PC-9 (cell line): ENCODE measurements around the gene SNORC. TPM values are rescaled to one million over a fixed set of nuclear protein-coding genes. Genes with fewer than 3 reads are reported as not detected.

Experiments used
- BruUV-seq: library from RNA; stranded (reverse); fragments of 400-500 nt; replicated peaks from 2 replicates; lab custom pipeline; 2021; lab: Mats Ljungman, UMichigan
- CTCF ChIA-PET: fragments of 300-600 bp; sonication (Branson Sonifier 250); formaldehyde crosslinking; loops from one replicate; lab custom pipeline; 2022; ENCODE audit warnings: antibody characterized with exemption; lab: Charles Lee
- POLR2A ChIA-PET: fragments of 300-600 bp; sonication (Branson Sonifier 250); formaldehyde crosslinking; loops from one replicate; lab custom pipeline; 2022; ENCODE audit warnings: antibody characterized with exemption; ENCODE audit not compliant: unreplicated experiment; lab: Charles Lee
- DNase-seq, 2 experiments: peaks; one replicate each; pipeline versions ENCODE4 v3.0.0 to v3.0.0-alpha.2; 2015 to 2022; ENCODE audit warnings: mixed read lengths in 1 of 2
- H2AFZ ChIP-seq: fragments of 200-600 bp; sonication (generic); 2 replicates; pipeline ENCODE4 v1.8.1; 2017; ENCODE audit warnings: antibody characterized with exemption
- H3F3A ChIP-seq: fragments of 200-600 bp; sonication (generic); 2 replicates; pipeline ENCODE4 v1.8.1; 2017; ENCODE audit warnings: antibody characterized with exemption, mild to moderate bottlenecking, low read depth; ENCODE audit not compliant: insufficient read depth
- H3K27ac ChIP-seq: fragments of 200-600 bp; sonication (generic); 2 replicates; pipeline ENCODE4 v1.6.1; 2016; ENCODE audit warnings: mixed run types
- H3K27me3 ChIP-seq: fragments of 200-600 bp; sonication (generic); 2 replicates; pipeline ENCODE4 v1.6.1; 2016; ENCODE audit warnings: low read depth, mixed run types; ENCODE audit not compliant: insufficient read depth
- H3K36me3 ChIP-seq: fragments of 200-600 bp; sonication (generic); 2 replicates; pipeline ENCODE4 v1.6.1; 2016; ENCODE audit warnings: low read depth, mixed run types
- H3K4me1 ChIP-seq: fragments of 200-600 bp; sonication (generic); replicated peaks from 2 replicates; pipeline ENCODE4 v1.6.1; 2016; ENCODE audit warnings: mixed run types; ENCODE audit not compliant: insufficient read depth
- H3K4me2 ChIP-seq: fragments of 200-600 bp; sonication (generic); 2 replicates; pipeline ENCODE4 v1.6.1; 2017; ENCODE audit warnings: mixed run types
- H3K4me3 ChIP-seq: fragments of 200-600 bp; sonication (generic); 2 replicates; pipeline ENCODE4 v1.6.1; 2016; ENCODE audit warnings: mixed run types
- H3K79me2 ChIP-seq: fragments of 200-600 bp; sonication (generic); 2 replicates; pipeline ENCODE4 v1.6.1; 2017; ENCODE audit warnings: low read depth, mixed run types
- H3K9me2 ChIP-seq: fragments of 200-600 bp; sonication (generic); 2 replicates; pipeline ENCODE4 v1.8.1; 2017; ENCODE audit warnings: mild to moderate bottlenecking; ENCODE audit not compliant: insufficient read depth
- H3K9me3 ChIP-seq: fragments of 200-600 bp; sonication (generic); 2 replicates; pipeline ENCODE4 v1.8.1; 2016; ENCODE audit warnings: low read depth; ENCODE audit not compliant: insufficient read depth
- H4K20me1 ChIP-seq: fragments of 200-600 bp; sonication (generic); 2 replicates; pipeline ENCODE4 v1.8.1; 2017; ENCODE audit not compliant: insufficient read depth
- EZH2 ChIP-seq: fragments of 200-600 bp; sonication (generic); IDR thresholded peaks from 2 replicates; pipeline ENCODE4 v1.8.0; 2017; ENCODE audit warnings: antibody characterized with exemption, low read depth
- intact Hi-C: fragments of 100-400 bp; cut with micrococcal nuclease; formaldehyde crosslinking; loops from one replicate; pipeline ENCODE4 v1.10.0; 2022; ENCODE audit not compliant: unreplicated experiment
- total RNA-seq: library from RNA; stranded (reverse); gene quantifications from 2 replicates; pipeline ENCODE4 v1.2.3, GENCODE V29; 2021
- TF ChIP-seq, protein P1 (sequence below): fragments of 200-600 bp; sonication (generic); conservative IDR thresholded peaks from 2 replicates; pipeline ENCODE4 v1.6.1; 2017; ENCODE audit warnings: mixed run types, antibody characterized with exemption, mild to moderate bottlenecking, moderate library complexity

SNORC gene
- total RNA-seq, 1 experiment from 2014 or later = 10.4 TPM

DNA sequence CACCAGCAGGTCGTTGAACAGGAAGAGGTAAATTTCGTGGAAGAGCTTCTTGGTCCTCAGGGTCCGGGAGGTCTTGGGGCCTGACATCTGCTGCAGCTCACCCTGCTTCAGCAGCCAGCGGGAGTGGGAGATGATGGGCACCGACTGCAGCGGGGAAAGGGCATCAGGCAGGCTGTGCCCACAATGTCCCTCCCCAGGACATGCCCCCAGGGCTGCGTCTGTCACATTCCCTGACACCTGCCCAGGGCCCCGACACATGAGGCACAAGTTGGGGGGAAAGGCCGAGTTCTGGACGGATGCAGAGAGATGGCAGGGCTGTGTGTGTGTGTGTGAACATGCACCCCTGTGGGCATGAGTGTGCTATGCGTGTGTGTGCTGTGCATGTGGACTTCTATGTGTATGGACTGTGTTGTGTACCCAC lies 13.9 kb downstream of the SNORC start:
- Histone ChIP-seq H3K79me2 (no peaks in the 10 kb centered on the region), H3K9me2 (no peaks in the 10 kb centered on the region), H3K27ac (no peak overlapping the region), H3K27me3 (no peaks in the 10 kb centered on the region), H2AFZ (no peak overlapping the region), H4K20me1 (no peaks in the 10 kb centered on the region), H3K4me3 (no peak overlapping the region), H3K4me2 (no peak overlapping the region), H3F3A (peaks cover 24% of the 10 kb centered on the region; the same call in 1 of the 2 replicates), H3K36me3 (no peaks in the 10 kb centered on the region), H3K4me1 (peaks cover 21% of the 10 kb centered on the region), H3K9me3 (no peaks in the 10 kb centered on the region)
- DNase-seq = no peak
- ChIA-PET POLR2A (interaction anchor here (0.6 kb wide), 1 partner anchor 28 kb away, joined by 3 read pairs; no protein-coding TSS in a partner anchor), CTCF (no interaction called here)
- TF ChIP-seq, protein P1, sequence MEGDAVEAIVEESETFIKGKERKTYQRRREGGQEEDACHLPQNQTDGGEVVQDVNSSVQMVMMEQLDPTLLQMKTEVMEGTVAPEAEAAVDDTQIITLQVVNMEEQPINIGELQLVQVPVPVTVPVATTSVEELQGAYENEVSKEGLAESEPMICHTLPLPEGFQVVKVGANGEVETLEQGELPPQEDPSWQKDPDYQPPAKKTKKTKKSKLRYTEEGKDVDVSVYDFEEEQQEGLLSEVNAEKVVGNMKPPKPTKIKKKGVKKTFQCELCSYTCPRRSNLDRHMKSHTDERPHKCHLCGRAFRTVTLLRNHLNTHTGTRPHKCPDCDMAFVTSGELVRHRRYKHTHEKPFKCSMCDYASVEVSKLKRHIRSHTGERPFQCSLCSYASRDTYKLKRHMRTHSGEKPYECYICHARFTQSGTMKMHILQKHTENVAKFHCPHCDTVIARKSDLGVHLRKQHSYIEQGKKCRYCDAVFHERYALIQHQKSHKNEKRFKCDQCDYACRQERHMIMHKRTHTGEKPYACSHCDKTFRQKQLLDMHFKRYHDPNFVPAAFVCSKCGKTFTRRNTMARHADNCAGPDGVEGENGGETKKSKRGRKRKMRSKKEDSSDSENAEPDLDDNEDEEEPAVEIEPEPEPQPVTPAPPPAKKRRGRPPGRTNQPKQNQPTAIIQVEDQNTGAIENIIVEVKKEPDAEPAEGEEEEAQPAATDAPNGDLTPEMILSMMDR = no peak
- TF ChIP-seq EZH2 = no peak
- intact Hi-C loops = loop anchor here (10.0 kb wide), 1 partner anchor 171 kb away; no protein-coding TSS in a partner anchor
- no TSS peak for BruUV-seq

DNA sequence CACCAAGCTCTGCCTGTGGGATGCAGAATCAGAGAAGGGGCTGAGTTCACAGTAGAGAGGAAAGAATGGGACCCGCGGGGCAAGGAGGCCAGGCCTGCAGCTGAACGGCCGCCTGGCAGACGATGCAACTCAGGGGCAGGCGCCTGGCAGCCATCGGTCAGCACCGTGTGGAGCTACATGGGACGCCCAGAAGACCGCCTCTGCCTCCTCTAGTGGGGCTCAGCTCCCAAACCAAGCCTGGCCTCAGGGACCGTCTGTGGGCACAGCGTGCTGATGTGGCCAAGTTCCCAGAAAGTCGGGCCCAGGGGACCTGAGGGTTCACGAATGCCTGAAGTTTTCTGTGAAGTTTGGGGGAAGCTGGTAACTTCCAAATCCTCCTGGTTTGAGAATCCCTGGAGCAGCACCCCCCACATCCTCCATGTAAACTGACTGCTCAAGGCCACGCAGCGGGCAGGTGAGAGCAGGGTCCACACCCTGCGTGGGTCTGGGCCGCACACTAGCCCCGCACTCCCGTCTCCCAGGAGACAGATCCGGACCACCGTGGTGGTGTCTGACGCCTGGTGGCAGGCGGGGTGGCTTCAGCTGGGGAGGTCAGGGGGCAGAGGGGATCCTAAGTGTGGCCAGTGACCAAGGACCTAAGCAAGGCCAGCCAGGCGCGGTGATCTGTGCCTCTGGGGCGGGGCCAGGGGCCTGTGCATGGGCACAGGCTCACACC lies 14.6 kb downstream of the SNORC start:
- intact Hi-C loops = loop anchor here (10.0 kb wide), 1 partner anchor 170 kb away; no protein-coding TSS in a partner anchor
- H4K20me1 ChIP-seq = no peaks in the 10 kb centered on the region
- no peaks in the 10 kb centered on the region for H3K79me2 ChIP-seq
- peaks cover 21% of the 10 kb centered on the region for H3K4me1 ChIP-seq
- ChIA-PET POLR2A (interaction anchor here (0.6 kb wide), 1 partner anchor 15 kb away, joined by 4 read pairs; no protein-coding TSS in a partner anchor), CTCF (interaction anchor here (0.6 kb wide), 2 partner anchors 32 to 137 kb away, joined by 3 to 6 read pairs; no protein-coding TSS in a partner anchor)
- H2AFZ ChIP-seq = no peak overlapping the region
- TF ChIP-seq, protein P1 = no peak
- TF ChIP-seq EZH2 = no peak
- H3K4me2 ChIP-seq = peak overlapping the region; percentile 62
- no peaks in the 10 kb centered on the region for H3K9me2 ChIP-seq
- H3K4me3 ChIP-seq = no peak overlapping the region
- DNase-seq = no peak
- peaks cover 24% of the 10 kb centered on the region; the same call in 1 of the 2 replicates for H3F3A ChIP-seq
- H3K27me3 ChIP-seq = no peaks in the 10 kb centered on the region
- no peak overlapping the region for H3K27ac ChIP-seq
- no TSS peak for BruUV-seq
- H3K9me3 ChIP-seq = no peaks in the 10 kb centered on the region
- H3K36me3 ChIP-seq = no peaks in the 10 kb centered on the region

- BruUV-seq = no TSS peak
- Histone ChIP-seq H4K20me1 (no peaks in the 10 kb centered on the region), H3K79me2 (no peaks in the 10 kb centered on the region), H3K4me2 (peak overlapping the region; percentile 62), H3K9me2 (no peaks in the 10 kb centered on the region), H3K9me3 (no peaks in the 10 kb centered on the region), H3F3A (peaks cover 24% of the 10 kb centered on the region; the same call in 1 of the 2 replicates), H2AFZ (no peak overlapping the region), H3K36me3 (no peaks in the 10 kb centered on the region), H3K27me3 (no peaks in the 10 kb centered on the region), H3K4me1 (peaks cover 21% of the 10 kb centered on the region), H3K27ac (no peak overlapping the region), H3K4me3 (no peak overlapping the region)
- POLR2A ChIA-PET = interaction anchor here (0.6 kb wide), 1 partner anchor 14 kb away, joined by 4 read pairs; no protein-coding TSS in a partner anchor
- DNase-seq = peak; percentile 70 to 79
- CTCF ChIA-PET = interaction anchor here (0.6 kb wide), 2 partner anchors 32 to 136 kb away, joined by 3 to 6 read pairs; no protein-coding TSS in a partner anchor
- intact Hi-C loops = loop anchor here (10.0 kb wide), 1 partner anchor 169 kb away; no protein-coding TSS in a partner anchor
- TF ChIP-seq, protein P1 = no peak
- TF ChIP-seq EZH2 = no peak
Measured at GRCh38 chr2:232885264-232885961, 15.3 kb downstream of the SNORC start.
